Dedifferentiated amniotic fluid mesenchymal stem cell (primary cell): ENCODE results near the gene RGS21.

Experiments used
- DNase-seq: peaks from one replicate; pipeline ENCODE4 v3.0.0-alpha.2; 2016; ENCODE audit errors: extremely low spot score

The RGS21 gene

DNA sequence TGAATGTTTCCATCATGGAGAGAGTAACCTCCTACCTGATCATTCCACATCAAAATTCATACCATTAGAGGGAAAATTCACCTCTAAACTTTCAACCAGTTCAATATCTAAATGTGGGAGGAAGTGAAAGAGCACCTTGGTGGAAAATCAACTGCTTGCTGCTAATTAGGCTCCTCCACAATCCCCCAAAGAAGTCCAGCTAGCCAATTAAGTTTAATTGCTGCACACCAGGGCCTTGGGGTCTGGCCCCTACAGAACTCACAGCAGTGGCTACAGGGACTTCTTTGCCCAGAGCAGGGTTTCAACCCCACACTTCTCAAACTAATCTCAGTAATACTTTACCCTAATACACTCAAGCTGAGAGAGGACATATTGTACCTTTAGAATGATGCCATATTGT is 62.1 kb downstream of the RGS21 start:
- DNase-seq, result no peak

DNA sequence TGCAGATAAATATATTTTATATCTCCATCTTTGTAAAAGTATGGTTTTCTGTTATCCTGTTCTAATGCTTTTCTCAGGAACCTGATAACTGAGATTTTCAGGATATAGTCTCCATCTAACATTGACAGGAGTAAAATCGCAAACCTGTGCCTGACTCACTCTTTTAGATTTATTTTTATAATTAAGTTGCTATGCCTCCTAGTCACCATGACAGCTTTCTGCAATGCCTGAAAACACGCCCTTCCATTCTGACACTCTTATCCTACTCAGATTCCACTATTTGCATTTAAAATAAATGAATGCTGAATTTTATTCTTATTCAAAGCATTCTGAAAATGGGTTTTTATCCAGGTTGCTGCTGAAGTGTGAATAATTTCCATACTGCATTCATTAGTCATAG is 62.8 kb downstream of the RGS21 start:
- DNase-seq, result no peak

DNA sequence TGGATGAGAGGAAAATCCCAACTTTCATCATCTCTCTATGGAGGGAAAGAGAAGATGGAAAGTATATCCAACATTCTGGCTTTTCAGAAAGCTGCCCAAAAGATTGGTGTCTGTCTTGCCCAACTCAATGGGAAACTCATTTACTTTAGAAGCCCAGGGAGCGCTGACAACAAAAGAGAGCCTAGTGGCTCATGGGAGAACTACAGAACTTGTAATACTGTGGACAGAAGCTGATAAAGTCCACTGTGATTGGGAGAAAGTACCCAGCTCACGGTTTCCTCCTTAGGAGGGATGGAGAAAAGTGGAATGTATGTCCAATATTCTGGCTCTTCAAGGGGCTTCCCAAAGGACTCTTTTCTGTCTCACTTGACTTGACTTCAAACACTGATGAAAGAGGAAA is 66.0 kb downstream of the RGS21 start:
- DNase-seq, result no peak

DNA sequence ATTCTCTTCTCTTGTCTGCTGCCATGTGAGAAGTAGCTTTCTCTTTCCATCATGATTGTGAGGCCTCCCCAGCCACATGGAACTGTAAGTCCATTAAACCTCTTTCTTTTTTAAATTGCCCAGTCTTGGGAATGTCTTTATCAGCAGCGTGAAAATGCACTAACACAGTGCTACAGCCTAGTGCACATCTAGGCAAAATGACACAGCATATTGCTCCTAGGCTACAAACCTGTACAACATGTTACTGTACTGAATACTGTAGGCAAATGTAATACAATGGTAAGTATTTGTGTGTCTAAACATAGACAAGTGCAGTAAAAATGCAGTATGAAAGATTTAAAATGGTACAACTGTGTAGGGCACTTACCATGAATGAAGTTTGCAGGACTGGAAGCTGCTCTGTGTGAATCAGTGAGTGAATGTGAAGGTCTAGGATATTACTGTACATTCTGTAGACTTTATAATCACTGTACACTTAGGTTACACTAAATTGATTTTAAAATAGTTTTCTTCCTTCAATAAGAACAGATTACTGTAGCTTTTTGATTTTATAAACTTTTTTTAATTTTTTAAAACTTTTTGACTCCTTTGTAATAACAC is 69.4 kb downstream of the RGS21 start:
- no peak for DNase-seq

DNA sequence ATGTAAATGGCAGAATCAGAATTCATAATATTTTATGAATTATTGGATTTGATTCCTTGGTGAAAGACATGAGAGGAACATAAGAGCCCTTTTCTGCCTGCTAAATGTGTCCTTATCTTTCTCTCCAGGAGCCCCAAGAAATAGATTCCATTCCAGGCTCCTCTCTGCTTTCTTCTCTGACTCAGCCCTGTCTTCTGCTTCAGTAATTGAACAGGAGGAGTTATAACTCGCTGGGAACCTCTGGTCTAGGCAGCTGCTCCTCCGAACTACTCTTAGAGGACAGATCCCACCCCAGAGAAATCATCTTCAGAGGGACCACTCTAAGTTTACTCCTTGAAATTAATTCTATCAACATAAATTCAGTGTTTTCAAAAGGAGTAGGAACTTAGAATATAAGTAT is 78.4 kb downstream of the RGS21 start:
- no peak for DNase-seq

DNA sequence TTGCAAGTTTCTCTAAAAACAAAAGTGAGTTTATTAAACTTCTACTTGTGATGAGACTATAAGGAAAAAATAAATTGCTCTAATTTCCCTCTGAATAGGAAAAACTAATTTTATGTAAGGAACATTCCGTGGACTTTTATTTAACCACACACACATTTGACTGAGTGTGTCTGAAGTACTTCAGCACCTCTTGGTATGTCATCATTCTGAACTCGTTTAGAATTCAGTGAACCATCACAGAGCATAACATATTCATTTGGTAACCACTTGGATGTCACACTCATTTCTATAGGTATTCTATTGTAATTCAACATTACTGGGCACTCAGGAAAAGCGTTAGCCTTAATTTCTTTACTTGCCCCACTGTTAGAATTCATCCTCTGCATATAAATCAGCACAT is 79.1 kb downstream of the RGS21 start:
- no peak for DNase-seq

DNA sequence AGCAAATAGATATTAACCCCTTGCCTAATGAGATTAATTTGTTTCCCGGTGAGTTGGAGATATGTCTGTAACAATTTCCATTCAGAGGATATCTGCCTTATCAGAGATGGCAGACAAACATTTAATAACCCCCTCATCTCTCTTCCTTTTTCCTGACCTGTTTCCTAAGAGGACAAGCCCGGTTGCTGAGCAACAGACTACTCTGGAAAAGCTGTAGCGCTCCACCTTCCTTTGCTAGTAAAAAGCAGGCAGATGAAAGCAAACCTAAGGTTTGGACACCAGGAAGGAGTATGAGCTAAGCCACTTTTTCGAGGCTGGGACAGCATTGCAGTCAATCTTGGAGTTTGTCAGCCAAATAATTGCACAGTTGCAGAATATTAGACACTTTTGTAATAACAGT is 82.4 kb downstream of the RGS21 start:
- no peak for DNase-seq

DNA sequence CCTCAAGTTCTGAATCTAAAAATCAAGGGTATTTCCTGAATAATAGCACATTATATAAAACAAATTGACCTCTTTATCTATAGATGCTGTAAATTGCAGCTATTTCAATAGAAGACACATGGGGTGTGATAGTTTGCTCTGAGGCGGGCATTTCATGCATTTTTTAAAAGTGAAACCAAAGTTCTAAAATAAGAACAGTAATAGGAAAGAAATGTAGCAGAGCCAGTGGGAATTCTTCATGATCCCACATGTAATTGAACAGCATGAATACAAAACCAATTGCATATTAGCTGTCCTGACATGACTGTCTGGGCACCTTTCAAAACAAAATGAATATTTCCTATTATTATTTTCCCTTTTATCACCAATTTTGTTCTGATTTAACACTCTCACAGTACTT is 85.0 kb downstream of the RGS21 start:
- peak; percentile 67 for DNase-seq

DNA sequence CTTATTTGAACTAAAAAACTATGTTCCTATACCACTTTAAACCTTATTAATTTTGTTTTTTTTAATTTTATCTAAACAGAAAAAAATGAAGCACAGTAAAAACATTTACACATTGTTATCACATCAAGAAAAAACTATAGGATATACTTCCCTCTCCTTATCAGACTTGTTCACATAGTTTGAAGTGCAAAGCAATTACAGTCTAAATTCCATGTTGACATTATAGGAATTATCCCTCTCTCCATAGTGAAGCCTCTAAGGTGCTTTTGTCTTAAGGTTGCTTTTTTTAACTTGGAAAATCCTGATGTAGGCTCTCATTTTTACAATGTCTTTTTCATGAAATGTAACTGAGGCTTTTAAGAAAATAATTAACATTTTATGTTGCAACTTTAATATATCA is 85.8 kb downstream of the RGS21 start:
- DNase-seq, result no peak

DNA sequence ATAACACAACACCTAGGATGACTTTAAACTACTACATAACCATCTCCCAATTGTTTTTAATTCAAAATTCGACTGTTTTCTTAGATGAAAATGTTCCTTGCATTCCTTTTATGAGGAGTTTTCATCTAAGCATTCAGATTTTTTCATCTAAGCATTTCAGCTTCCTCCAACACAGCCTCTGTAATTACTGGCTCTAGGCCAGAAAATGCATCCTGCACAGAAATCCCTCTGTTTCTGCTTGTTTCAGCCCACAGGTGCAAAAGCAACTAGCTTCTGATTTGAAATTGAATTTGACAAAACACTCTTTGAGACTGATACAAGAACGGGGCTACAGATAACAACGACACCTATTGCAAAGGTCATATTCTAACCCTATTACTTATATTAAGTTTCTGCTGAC is 90.4 kb downstream of the RGS21 start:
- DNase-seq, result no peak
